Astrocyte (in vitro differentiated cells and primary cell): ENCODE measurements around the gene SLC26A3.

Experiments
- CTCF ChIP-seq: IDR thresholded peaks from 2 replicates; pipeline ENCODE4 v1.5.1; 2011; ENCODE audit warnings: low read depth, mild to moderate bottlenecking, inconsistent platforms, low read length, moderate library complexity; ENCODE audit not compliant: insufficient read depth
- EZH2 ChIP-seq: IDR thresholded peaks from 2 replicates; pipeline ENCODE4 v1.6.1; 2012; ENCODE audit warnings: mild to moderate bottlenecking, low read length, inconsistent platforms; ENCODE audit not compliant: insufficient read depth

DNA sequence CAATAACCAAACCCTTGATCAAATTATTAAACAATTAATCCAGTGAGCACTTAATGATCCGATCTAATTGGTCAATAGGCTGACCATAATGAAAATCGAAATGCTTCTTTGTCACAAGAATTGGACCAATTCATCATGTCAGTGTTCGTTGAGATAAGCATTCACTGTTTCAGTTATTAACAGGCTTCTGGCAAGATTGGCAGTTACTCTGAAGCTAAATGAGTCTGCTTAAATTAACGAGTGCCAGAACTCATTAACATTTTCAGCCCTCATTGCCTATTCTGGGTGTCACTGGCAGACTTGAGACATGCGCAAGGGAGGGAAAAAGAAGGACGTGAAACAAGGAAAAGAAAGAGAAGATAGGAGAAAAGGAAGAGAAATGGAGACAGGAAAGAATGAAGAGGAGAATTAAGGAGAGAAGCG lies 30.7 kb upstream of the SLC26A3 start:
- TF ChIP-seq CTCF, result no peak
- TF ChIP-seq EZH2, result no peak
